ENCODE measurements around the gene FCHSD2. TPM values are rescaled to one million over a fixed set of nuclear protein-coding genes. Genes with fewer than 3 reads are reported as not detected.

Gene FCHSD2
- 15.0 and 19.0 TPM in 2 replicates for polyA plus RNA-seq (2011; rRNA removed)
- polyA plus RNA-seq (2012; cell fraction: cytosol; rRNA removed), result 6.6 and 7.7 TPM in 2 replicates
- 7.0 and 9.3 TPM in 2 replicates for polyA plus RNA-seq (2012; cell fraction: nucleus; rRNA removed)
- 9.4 to 10.5 TPM (median 10.5 TPM) in 3 replicates for polyA plus RNA-seq (2017; fragmentation: RNase III; extraction: RNeasy Plus Mini Kit Qiagen cat#74134 plus additional on column Dnase treatment)
- 8.8 and 9.8 TPM in 2 replicates for polyA minus RNA-seq (2011; rRNA and poly(A)+ RNA removed)

- no peak for FAIRE-seq
- Histone ChIP-seq H3K27ac (peak within 1 kb of the TSS; percentile 92 to 96), H3K4me1 (peaks cover 16% of the 10 kb centered on the region), H3K4me2 (peak within 1 kb of the TSS; percentile 85), H3K4me3 (peak within 1 kb of the TSS; percentile 97), H3K9me3 (no peaks in the 10 kb centered on the region)
- ChIA-PET CTCF (interaction anchor here (0.7 to 4.5 kb wide), 32 partner anchors 9 to 420 kb away, joined by 3 to 27 read pairs (median 4); no protein-coding TSS in a partner anchor), POLR2A (interaction anchor here (0.5 to 1.0 kb wide), 10 partner anchors 10 to 417 kb away, joined by 3 to 8 read pairs (median 3); no protein-coding TSS in a partner anchor)
- TF ChIP-seq JUN (IDR thresholded peaks at IDR 0.05) (peak in 1 of 2 experiments; percentile 64; a peak in 3 of 5 replicates), RCOR1 (IDR thresholded peaks at IDR 0.05; ENCODE audit: low read depth, low read length) (no peak), BCL3 (IDR thresholded peaks at IDR 0.05) (peak; percentile 55; the same call in 1 of the 3 replicates), POLR2A (IDR thresholded peaks at IDR 0.05; ENCODE audit: low read length) (peak; percentile 52; the same call in 1 of the 2 replicates), CTCF (IDR thresholded peaks at IDR 0.05) (no peak)
- 3% methylated on average over 20 of the region's 35 CpGs for WGBS (ENCODE audit: missing lambda C conversion rate)
- DNase-seq (ENCODE audit: low read depth in 1 of 2, low spot score in 1 of 2), result no peak
- no peak; a peak in 1 of 6 replicates for ATAC-seq
Measured at GRCh38 chr11:73142128-73142377, at the start of gene FCHSD2. Gene FCHSD2 (minus strand): TSS chr11:73142318. CDS start chr11:73141877, 441 bp downstream.

- ChIA-PET CTCF (interaction anchor here (1.3 to 13.9 kb wide), 7 partner anchors 13 to 360 kb away, joined by 3 to 179 read pairs (median 9); no protein-coding TSS in a partner anchor), POLR2A (no interaction called here)
- Histone ChIP-seq H3K4me1 (peaks cover 61% of the 10 kb centered on the region), H3K4me3 (no peak overlapping the region), H3K27ac (peak overlapping the region in 1 of 2 experiments; percentile 50; a peak in 3 of 6 replicates), H3K9me3 (no peaks in the 10 kb centered on the region), H3K4me2 (no peak overlapping the region)
- ATAC-seq (no peak), DNase-seq (ENCODE audit: low read depth in 1 of 2, low spot score in 1 of 2) (no peak), FAIRE-seq (no peak)
- 94% methylated on average over 2 of the region's 6 CpGs for WGBS (ENCODE audit: missing lambda C conversion rate)
- no peak for TF ChIP-seq FOSB (CRISPR knock-in tag; IDR thresholded peaks at IDR 0.05)
- no peak for TF ChIP-seq ZNF302 (CRISPR knock-in tag; IDR thresholded peaks at IDR 0.05)
- no peak for TF ChIP-seq ATOH8 (CRISPR knock-in tag; IDR thresholded peaks at IDR 0.05; ENCODE audit: low read depth)
- TF ChIP-seq ZC3H11A (IDR thresholded peaks at IDR 0.05), result no peak
Measured at GRCh38 chr11:73191151-73191550, 49.0 kb upstream of the FCHSD2 start.

- no peak for TF ChIP-seq HOXA7 (CRISPR knock-in tag; IDR thresholded peaks at IDR 0.05)
- TF ChIP-seq HOXB5 (CRISPR knock-in tag; IDR thresholded peaks at IDR 0.05), result no peak
- no peak for TF ChIP-seq REST (IDR thresholded peaks at IDR 0.05)
- TF ChIP-seq JUNB (IDR thresholded peaks at IDR 0.05), result no peak
- no peak for TF ChIP-seq EHMT2 (IDR thresholded peaks at IDR 0.05; ENCODE audit: low read depth)
- no peak for TF ChIP-seq HOXB13 (CRISPR knock-in tag; IDR thresholded peaks at IDR 0.05; ENCODE audit: low read depth)
- no peak for TF ChIP-seq ATOH8 (CRISPR knock-in tag; IDR thresholded peaks at IDR 0.05; ENCODE audit: low read depth)
- no peak for TF ChIP-seq E2F6 (IDR thresholded peaks at IDR 0.05; ENCODE audit: borderline replicate concordance, low read depth)
- no peak overlapping the region for H3K4me2 ChIP-seq
- no peak for DNase-seq (ENCODE audit: low read depth in 1 of 2, low spot score in 1 of 2)
- H3K9me3 ChIP-seq, result no peaks in the 10 kb centered on the region
- ATAC-seq, result no peak
- H3K4me1 ChIP-seq, result peaks cover 61% of the 10 kb centered on the region
- CTCF ChIA-PET, result interaction anchor here (0.7 to 13.9 kb wide), 7 partner anchors 12 to 359 kb away, joined by 3 to 179 read pairs (median 9); no protein-coding TSS in a partner anchor
- WGBS (ENCODE audit: missing lambda C conversion rate), result 97% methylated on average over 3 of the region's 3 CpGs
- POLR2A ChIA-PET, result no interaction called here
- 0 out of 6 replicates have a peak overlapping the region, but pooled peaks of 1 of the 2 experiments have one; percentile 14 for H3K27ac ChIP-seq
- FAIRE-seq, result no peak
- no peak overlapping the region for H3K4me3 ChIP-seq
Measured at GRCh38 chr11:73190557-73190885, 48.4 kb upstream of the FCHSD2 start.
